Loucy (cell line): ENCODE measurements around the gene NAIF1.

Experiments used
- CTCF ChIP-seq: fragments of 200-600 bp; sonication (generic); conservative IDR thresholded peaks from 2 replicates; pipeline ENCODE4 v1.5.1; 2014; ENCODE audit warnings: mild to moderate bottlenecking, antibody characterized with exemption, low read length
- EZH2phosphoT487 ChIP-seq: fragments of 200-600 bp; IDR thresholded peaks from 2 replicates; pipeline ENCODE4 v1.6.1; 2018; ENCODE audit warnings: antibody characterized with exemption, mild to moderate bottlenecking, moderate library complexity, borderline replicate concordance

- TF ChIP-seq CTCF: no peak
- no peak for TF ChIP-seq EZH2phosphoT487
Measured at GRCh38 chr9:128026255-128026772, 40.8 kb downstream of the NAIF1 start.
